Muscle layer of colon (tissue), 2 donors: ENCODE data around the gene PPP2R2C.

ENCODE experiments used
- H3K27ac ChIP-seq: one replicate; pipeline ENCODE4 v1.7.0; 2013; ENCODE audit warnings: low read depth, mild to moderate bottlenecking, low read length, moderate library complexity
- H3K27me3 ChIP-seq, 2 donors: one replicate each; pipeline ENCODE4 v1.7.0; 2013; ENCODE audit warnings: low read length in 2 of 2, mild to moderate bottlenecking in 2 of 2; ENCODE audit not compliant: insufficient read depth in 2 of 2, control insufficient read depth in 1 of 2
- H3K36me3 ChIP-seq: one replicate; pipeline ENCODE4 v1.7.0; 2013; ENCODE audit warnings: mild to moderate bottlenecking, low read length; ENCODE audit not compliant: insufficient read depth
- H3K4me1 ChIP-seq: one replicate; pipeline ENCODE4 v1.7.0; 2013; ENCODE audit warnings: mild to moderate bottlenecking, low read length; ENCODE audit not compliant: insufficient read depth
- H3K4me3 ChIP-seq, 2 donors: one replicate each; pipeline ENCODE4 v1.7.0; 2013; ENCODE audit warnings: low read length in 2 of 2, low read depth in 1 of 2, mild to moderate bottlenecking in 1 of 2, moderate library complexity in 1 of 2
- H3K9ac ChIP-seq: one replicate; pipeline ENCODE4 v1.7.0; 2013; ENCODE audit warnings: low read length
- H3K9me3 ChIP-seq: one replicate; pipeline ENCODE4 v1.7.0; 2013; ENCODE audit warnings: mild to moderate bottlenecking, low read length
- donor health status: abdominal sarcoma.
- donor health status: Adenocarcinoma of cecum.

The PPP2R2C gene

DNA sequence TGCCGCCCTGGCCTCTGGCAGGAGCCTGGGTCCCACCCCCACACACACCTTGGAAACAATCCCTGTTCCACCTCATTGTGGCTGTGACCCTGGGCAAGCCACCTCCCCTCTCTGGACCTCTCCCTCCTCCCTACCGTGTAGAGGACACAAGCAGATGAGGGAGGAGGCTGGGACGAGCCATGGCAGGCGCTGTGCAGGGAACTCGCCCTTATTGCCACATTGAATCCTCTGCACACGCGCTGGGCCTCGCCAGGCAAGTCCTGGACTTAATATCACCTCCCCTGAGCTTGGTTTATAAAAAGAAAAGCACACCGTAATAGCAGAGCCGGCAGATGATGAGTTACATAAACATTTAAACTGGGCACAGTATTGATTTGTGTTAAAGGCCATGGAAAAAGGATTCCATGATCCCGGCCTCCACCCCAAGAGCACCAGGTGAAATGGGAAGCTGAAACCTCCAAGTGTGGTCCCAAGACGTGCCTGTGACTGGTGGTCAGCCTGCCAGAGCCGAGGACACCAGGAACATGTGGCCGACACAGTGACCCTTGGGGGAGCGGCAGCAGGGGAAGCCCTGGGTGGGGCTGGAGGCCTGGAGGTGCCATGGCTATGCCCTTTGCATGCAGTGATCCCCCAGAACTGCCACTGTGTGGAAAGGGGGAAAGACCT, 81.1 kb downstream of the PPP2R2C start:
- H3K4me3 ChIP-seq: no peak overlapping the region
- H3K27ac ChIP-seq: no peak overlapping the region
- H3K4me1 ChIP-seq: no peaks in the 10 kb centered on the region
- H3K36me3 ChIP-seq: no peaks in the 10 kb centered on the region
- no peaks in the 10 kb centered on the region for H3K27me3 ChIP-seq
- H3K9me3 ChIP-seq: no peaks in the 10 kb centered on the region
- no peak overlapping the region for H3K9ac ChIP-seq

DNA sequence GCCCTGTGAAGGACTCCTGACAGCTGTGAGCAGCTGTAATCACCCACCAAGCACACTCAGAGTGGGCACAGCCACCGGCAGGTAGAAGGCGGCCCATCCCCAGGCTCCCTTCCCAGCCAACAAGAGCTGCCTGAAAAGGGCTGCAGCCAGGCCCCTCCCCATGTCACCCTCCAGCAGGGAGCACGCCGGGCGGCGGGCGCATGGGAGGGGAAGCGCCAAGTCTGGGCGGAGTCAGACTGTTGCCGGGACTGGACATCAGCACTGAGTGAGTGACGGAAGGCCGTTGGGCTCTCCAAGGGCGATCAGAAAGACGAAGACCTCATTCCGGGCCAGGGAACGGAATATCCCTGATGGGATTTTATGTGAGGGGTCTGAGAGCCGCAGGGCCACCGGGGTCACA, 82.1 kb downstream of the PPP2R2C start:
- H3K27ac ChIP-seq: no peak overlapping the region
- H3K9me3 ChIP-seq: no peaks in the 10 kb centered on the region
- H3K27me3 ChIP-seq: no peaks in the 10 kb centered on the region
- H3K9ac ChIP-seq: no peak overlapping the region
- no peaks in the 10 kb centered on the region for H3K36me3 ChIP-seq
- no peaks in the 10 kb centered on the region for H3K4me1 ChIP-seq
- H3K4me3 ChIP-seq: no peak overlapping the region

DNA sequence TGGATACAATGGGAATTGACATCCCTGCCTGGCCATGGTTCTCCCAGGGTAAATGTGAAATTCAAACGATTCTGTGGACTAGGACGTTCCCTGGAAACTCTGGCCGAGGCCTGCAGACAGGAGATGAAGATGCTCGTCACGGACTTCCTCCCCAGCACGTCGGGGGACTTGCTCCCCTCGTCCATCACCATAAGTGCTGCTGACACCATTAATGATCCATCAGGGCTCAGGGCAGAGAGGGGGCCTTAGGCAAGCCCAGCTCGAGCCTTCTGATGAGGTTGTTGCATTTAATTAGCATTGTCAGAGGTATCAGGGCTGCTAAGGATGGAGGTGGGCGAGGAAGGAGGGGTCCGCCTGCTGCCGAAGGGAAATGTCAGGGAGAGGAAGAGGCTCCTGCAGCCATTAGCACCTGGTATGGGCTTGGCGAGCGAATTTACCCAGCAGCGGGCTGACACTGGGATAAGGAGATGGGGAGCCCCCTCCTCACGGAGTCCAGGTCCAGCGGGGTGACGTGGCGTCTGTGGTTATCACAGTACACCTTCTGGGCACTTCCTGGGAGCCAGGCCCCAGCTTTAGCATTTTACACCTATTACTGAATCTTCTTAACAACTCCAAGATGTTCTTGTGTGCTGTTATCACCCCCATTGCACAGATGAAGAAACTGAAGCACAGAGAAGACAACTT, 83.1 kb downstream of the PPP2R2C start:
- H3K9me3 ChIP-seq: no peaks in the 10 kb centered on the region
- no peak overlapping the region for H3K27ac ChIP-seq
- H3K27me3 ChIP-seq: no peaks in the 10 kb centered on the region
- no peak overlapping the region for H3K4me3 ChIP-seq
- H3K36me3 ChIP-seq: no peaks in the 10 kb centered on the region
- no peak overlapping the region for H3K9ac ChIP-seq
- no peaks in the 10 kb centered on the region for H3K4me1 ChIP-seq

DNA sequence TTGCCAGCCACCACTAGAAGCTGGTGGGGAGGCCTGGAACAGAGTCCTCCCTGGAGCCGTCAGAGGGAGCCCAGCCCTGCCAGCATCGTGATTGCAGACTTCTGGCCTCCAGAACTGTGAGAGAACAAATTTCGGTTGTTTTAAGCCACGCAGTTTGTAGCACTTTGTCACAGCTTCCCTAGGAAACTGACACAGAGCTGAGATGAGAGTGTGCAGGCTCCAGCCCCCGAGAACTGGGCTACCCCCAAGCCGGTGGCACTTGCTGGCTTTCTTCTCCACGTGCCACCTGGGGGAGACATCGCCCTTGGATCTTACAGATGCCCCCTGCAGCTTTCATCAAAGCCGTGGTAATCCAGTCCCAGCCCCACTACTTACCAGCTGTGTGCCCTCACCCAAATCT, 83.7 kb downstream of the PPP2R2C start:
- Histone ChIP-seq H3K4me3 (no peak overlapping the region), H3K27ac (no peak overlapping the region), H3K9me3 (no peaks in the 10 kb centered on the region), H3K27me3 (no peaks in the 10 kb centered on the region), H3K9ac (no peak overlapping the region), H3K36me3 (no peaks in the 10 kb centered on the region), H3K4me1 (no peaks in the 10 kb centered on the region)

DNA sequence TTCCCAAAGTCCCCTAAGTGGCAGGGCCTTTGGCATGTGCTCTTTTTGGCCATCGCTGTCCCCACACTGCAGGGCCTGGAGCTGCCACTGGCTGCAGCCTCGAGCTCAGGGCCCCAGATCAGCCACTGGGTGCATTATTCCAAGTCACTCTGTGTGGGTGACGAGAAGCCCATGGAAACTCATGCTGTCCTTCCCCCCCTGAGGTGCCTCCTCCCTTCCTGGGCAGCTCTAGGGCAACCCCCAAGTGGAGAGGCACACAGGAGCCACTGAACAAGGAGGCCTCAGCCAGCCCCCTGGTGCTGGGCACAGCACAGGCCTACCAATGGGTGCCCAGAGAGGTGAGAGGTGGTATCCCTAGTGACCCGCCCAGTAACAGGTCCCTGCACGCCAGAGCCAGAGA, 84.5 kb downstream of the PPP2R2C start:
- no peaks in the 10 kb centered on the region for H3K27me3 ChIP-seq
- H3K4me1 ChIP-seq: no peaks in the 10 kb centered on the region
- no peaks in the 10 kb centered on the region for H3K9me3 ChIP-seq
- no peak overlapping the region for H3K9ac ChIP-seq
- no peak overlapping the region for H3K4me3 ChIP-seq
- no peaks in the 10 kb centered on the region for H3K36me3 ChIP-seq
- no peak overlapping the region for H3K27ac ChIP-seq

DNA sequence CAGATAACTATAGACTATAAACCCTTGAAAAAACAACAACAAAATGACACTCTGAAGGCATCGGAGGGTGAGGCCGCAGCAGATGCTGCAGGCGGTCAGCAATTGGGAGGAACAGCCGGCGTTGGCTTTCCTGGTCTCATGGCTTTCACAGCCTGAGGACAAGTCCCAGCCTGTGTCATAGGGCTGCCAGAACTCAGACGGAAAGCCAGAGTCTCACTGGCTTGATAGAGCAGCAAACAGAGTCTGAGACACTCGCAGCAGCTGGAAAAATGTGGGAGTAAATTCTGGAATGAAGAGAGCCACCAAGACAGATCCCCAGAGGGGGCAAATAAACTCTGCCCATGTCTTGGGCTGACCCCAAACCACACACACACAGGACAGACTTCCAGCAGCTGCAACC, 86.3 kb downstream of the PPP2R2C start:
- no peak overlapping the region for H3K27ac ChIP-seq
- H3K27me3 ChIP-seq: peaks cover 0 to 6% of the 10 kb centered on the region in 2 donors
- no peak overlapping the region for H3K9ac ChIP-seq
- H3K4me3 ChIP-seq: no peak overlapping the region
- H3K9me3 ChIP-seq: no peaks in the 10 kb centered on the region
- H3K36me3 ChIP-seq: no peaks in the 10 kb centered on the region
- H3K4me1 ChIP-seq: no peaks in the 10 kb centered on the region

DNA sequence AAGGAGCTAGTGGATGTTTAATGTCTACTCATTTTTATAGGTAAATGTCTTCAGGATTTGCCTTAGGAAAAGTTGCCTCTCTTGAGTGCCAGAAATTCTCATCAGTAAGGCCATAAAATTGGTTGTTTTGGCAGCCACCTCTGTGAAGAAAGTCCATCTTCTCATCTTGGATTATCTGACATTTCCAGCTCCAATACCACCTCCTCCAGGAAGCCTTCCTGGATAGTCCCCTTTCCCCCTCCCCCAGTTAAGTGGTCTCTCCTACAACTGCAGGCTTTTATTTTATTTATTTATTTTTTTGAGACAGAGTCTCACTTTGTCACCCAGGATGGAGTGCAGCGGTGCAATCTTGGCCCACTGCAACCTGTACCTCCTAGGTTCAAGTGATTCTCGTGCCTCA, 87.1 kb downstream of the PPP2R2C start:
- Histone ChIP-seq H3K9me3 (no peaks in the 10 kb centered on the region), H3K27me3 (peaks cover 0 to 10% of the 10 kb centered on the region in 2 donors), H3K4me1 (no peaks in the 10 kb centered on the region), H3K9ac (no peak overlapping the region), H3K27ac (no peak overlapping the region), H3K36me3 (no peaks in the 10 kb centered on the region), H3K4me3 (no peak overlapping the region)

DNA sequence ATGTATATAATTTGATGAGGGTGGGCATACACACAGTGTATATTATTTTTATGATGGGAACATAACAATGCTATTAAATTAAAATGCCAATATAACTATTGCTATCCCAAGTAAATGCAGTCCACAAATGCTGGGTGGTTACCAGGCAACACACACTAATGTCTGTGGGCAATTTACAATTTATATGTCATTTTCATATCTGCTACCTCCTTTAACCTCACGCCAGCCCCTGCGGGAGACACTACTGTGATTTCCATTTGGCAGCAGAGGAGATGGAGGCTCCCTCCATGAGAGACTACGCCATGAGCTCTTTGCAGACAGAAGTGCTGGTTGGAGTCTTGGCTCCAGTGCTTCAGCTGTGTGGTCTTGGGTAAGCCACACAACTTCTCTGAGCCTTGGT, 87.9 kb downstream of the PPP2R2C start:
- peaks cover 0 to 10% of the 10 kb centered on the region in 2 donors for H3K27me3 ChIP-seq
- H3K4me1 ChIP-seq: no peaks in the 10 kb centered on the region
- no peak overlapping the region for H3K4me3 ChIP-seq
- H3K27ac ChIP-seq: no peak overlapping the region
- H3K9ac ChIP-seq: no peak overlapping the region
- H3K36me3 ChIP-seq: no peaks in the 10 kb centered on the region
- no peaks in the 10 kb centered on the region for H3K9me3 ChIP-seq

DNA sequence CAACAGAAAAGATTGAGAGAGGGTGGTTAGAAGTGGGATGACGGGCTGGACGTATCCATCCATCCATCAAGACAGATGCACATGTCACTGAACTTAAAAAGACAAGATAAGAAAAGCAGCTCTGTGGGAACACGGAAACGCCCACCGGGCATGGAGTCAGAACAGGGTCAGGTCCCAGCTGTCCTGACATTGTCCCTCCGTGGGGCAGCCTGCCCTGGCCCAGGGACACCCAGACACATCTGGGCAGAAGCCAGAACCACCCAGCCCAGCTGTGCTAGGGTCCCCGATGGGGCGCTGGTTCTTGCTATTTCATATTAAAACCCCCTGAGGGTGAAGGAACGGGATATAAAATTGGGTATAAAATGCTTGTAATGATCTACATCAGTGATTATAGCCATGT, 88.5 kb downstream of the PPP2R2C start:
- H3K9me3 ChIP-seq: no peaks in the 10 kb centered on the region
- H3K9ac ChIP-seq: no peak overlapping the region
- H3K27ac ChIP-seq: no peak overlapping the region
- no peaks in the 10 kb centered on the region for H3K4me1 ChIP-seq
- no peak overlapping the region for H3K4me3 ChIP-seq
- H3K36me3 ChIP-seq: no peaks in the 10 kb centered on the region
- H3K27me3 ChIP-seq: peaks cover 0 to 10% of the 10 kb centered on the region in 2 donors

DNA sequence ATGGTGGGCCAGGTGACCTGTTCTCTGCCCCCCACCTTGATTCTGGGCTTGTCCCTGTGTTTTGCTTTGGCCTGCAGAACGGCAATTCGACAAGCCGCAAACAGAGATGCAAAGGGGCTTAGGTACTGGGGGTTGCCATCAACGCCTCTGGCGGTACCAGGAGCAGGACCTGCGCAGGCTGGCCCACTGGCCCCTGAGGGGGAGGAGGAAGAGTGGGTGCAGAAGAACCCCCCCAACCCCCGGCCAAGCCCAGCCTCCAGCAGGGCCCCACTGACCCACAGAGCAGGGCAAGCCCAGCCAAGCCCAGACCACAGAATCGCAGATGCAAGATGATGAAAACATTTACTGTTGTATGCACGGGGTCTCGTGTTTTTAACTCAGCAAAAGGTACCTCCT, 89.4 kb downstream of the PPP2R2C start:
- no peaks in the 10 kb centered on the region for H3K36me3 ChIP-seq
- H3K4me3 ChIP-seq: no peak overlapping the region
- no peak overlapping the region for H3K27ac ChIP-seq
- peaks cover 0 to 10% of the 10 kb centered on the region in 2 donors for H3K27me3 ChIP-seq
- no peak overlapping the region for H3K9ac ChIP-seq
- H3K4me1 ChIP-seq: no peaks in the 10 kb centered on the region
- H3K9me3 ChIP-seq: no peaks in the 10 kb centered on the region

DNA sequence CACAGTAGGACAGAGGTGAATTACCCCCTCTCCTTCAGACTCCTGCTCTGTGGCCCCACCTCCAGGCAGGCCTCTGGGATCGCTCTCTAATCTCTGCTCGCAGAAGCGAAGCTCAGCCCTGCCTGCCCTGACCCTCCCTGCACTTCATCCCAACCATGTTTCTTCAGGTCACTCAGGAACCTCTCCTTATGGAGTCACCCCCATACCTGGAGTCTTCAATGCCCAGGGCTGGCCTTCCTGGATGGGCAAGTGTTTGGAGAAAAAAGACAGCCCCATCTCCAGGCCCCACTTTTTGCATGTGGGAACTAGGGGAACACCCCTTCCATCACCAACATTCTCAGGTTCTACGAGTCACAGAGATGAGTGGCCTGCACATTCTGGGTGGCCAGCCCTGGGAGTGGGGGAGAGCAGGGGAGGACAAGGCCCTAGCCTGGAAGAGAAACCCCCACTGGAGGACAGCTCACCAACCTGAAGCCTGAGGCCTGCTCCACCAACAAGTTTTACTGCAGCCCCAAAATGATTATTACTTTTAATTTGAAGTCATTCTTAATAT, 90.8 kb downstream of the PPP2R2C start:
- Histone ChIP-seq H3K27ac (no peak overlapping the region), H3K36me3 (no peaks in the 10 kb centered on the region), H3K27me3 (peaks cover 0 to 10% of the 10 kb centered on the region in 2 donors)

More for the DNA sequence above, 90.8 kb downstream of the PPP2R2C start:
- H3K9me3 ChIP-seq: no peaks in the 10 kb centered on the region
- H3K9ac ChIP-seq: no peak overlapping the region
- H3K4me1 ChIP-seq: no peaks in the 10 kb centered on the region
- H3K4me3 ChIP-seq: no peak overlapping the region
